Measurements from ENCODE around the gene HIP1R. TPM values are rescaled to one million over a fixed set of nuclear protein-coding genes. Genes with fewer than 3 reads are reported as not detected.

HIP1R gene
- total and polyA plus RNA-seq, 3 donors from 2014 or later, result 20.1 to 41.7 (median 34.3) TPM

- 69 to 84% methylated on average over 13 to 16 of the region's 16 CpGs for WGBS, 2 donors
- H3K36me3 ChIP-seq (ENCODE audit: low read depth, missing control alignments), result no peaks in the 10 kb centered on the region
- intact Hi-C loops (cut with DNase I; ENCODE audit: low total_unique reads), result no loop called here
Measured at GRCh38 chr12:122847921-122848421, 12.7 kb downstream of the HIP1R start.

GRCh38 chr12:122848471-122849351 is 13.5 kb downstream of the HIP1R start:
- Histone ChIP-seq H3K36me3 (ENCODE audit: low read depth, missing control alignments) (no peaks in the 10 kb centered on the region), H3K27me3 (no peaks in the 10 kb centered on the region), H3K27ac (no peak overlapping the region), H3K4me3 (no peak overlapping the region), H3K9me3 (no peaks in the 10 kb centered on the region), H3K4me1 (peaks cover 5% of the 10 kb centered on the region)
- no peak for DNase-seq
- intact Hi-C loops (cut with DNase I; ENCODE audit: low total_unique reads), result no loop called here
- TF ChIP-seq POLR2A (IDR thresholded peaks at IDR 0.05), result no peak
- no peak for TF ChIP-seq CTCF (IDR thresholded peaks at IDR 0.05)
- 86 to 88% methylated on average over 13 to 36 of the region's 36 CpGs for WGBS, 2 donors

More at GRCh38 chr12:122847921-122848421, 12.7 kb downstream of the HIP1R start:
- Histone ChIP-seq H3K4me3 (no peak overlapping the region), H3K9me3 (no peaks in the 10 kb centered on the region), H3K27me3 (no peaks in the 10 kb centered on the region), H3K4me1 (peaks cover 5% of the 10 kb centered on the region), H3K27ac (no peak overlapping the region)
- no peak for DNase-seq
- TF ChIP-seq CTCF (IDR thresholded peaks at IDR 0.05), result no peak
- TF ChIP-seq POLR2A (IDR thresholded peaks at IDR 0.05), result no peak

- Histone ChIP-seq H3K36me3 (ENCODE audit: low read depth, missing control alignments) (no peaks in the 10 kb centered on the region), H3K4me3 (no peak overlapping the region), H3K27me3 (no peaks in the 10 kb centered on the region), H3K9me3 (no peaks in the 10 kb centered on the region), H3K27ac (no peak overlapping the region), H3K4me1 (peaks cover 5% of the 10 kb centered on the region)
- peak; percentile 58 for DNase-seq
- intact Hi-C loops (cut with DNase I; ENCODE audit: low total_unique reads), result no loop called here
- WGBS, 2 donors, result 67 to 85% methylated on average over 14 to 26 of the region's 26 CpGs
- TF ChIP-seq POLR2A (IDR thresholded peaks at IDR 0.05), result no peak
- TF ChIP-seq CTCF (IDR thresholded peaks at IDR 0.05), result no peak
Measured at GRCh38 chr12:122849352-122850047, 14.2 kb downstream of the HIP1R start.

- no peak for DNase-seq
- Histone ChIP-seq H3K27ac (no peak overlapping the region), H3K9me3 (no peaks in the 10 kb centered on the region), H3K4me1 (no peaks in the 10 kb centered on the region), H3K4me3 (no peak overlapping the region), H3K27me3 (no peaks in the 10 kb centered on the region), H3K36me3 (ENCODE audit: low read depth, missing control alignments) (no peaks in the 10 kb centered on the region)
- intact Hi-C loops (cut with DNase I; ENCODE audit: low total_unique reads), result no loop called here
- no peak for TF ChIP-seq CTCF (IDR thresholded peaks at IDR 0.05)
- TF ChIP-seq POLR2A (IDR thresholded peaks at IDR 0.05), result no peak
- WGBS, 2 donors, result 97% methylated on average over 6 to 9 of the region's 14 CpGs
Measured at GRCh38 chr12:122850048-122850445, 14.8 kb downstream of the HIP1R start.
